PFSK-1 (cell line): Measurements from ENCODE around the gene AIF1L.

ENCODE experiments used
- FOXP2 ChIP-seq: optimal IDR thresholded peaks from 2 replicates; pipeline ENCODE3; 2011; ENCODE audit warnings: borderline replicate concordance, control low read depth, inconsistent platforms; ENCODE audit not compliant: insufficient read depth; ENCODE audit errors: extremely low read length, extremely low read depth
- POLR2AphosphoS5 ChIP-seq: IDR thresholded peaks from 2 replicates; pipeline ENCODE4 v1.6.1; 2012; ENCODE audit warnings: low read depth, mild to moderate bottlenecking, control low read depth, low read length, moderate library complexity
- REST ChIP-seq, 2 experiments: IDR thresholded peaks; 2 replicates each; pipeline versions ENCODE4 v1.6.1 to v1.8.0; 2011 to 2012; ENCODE audit warnings: low read depth in 2 of 2, low read length in 2 of 2, control low read depth in 1 of 2, inconsistent platforms in 1 of 2, mild to moderate bottlenecking in 1 of 2, moderate library complexity in 1 of 2; ENCODE audit not compliant: insufficient read depth in 1 of 2
- SIN3A ChIP-seq: IDR thresholded peaks from 2 replicates; pipeline ENCODE4 v1.6.1; 2012; ENCODE audit warnings: mild to moderate bottlenecking, low read length, moderate library complexity, borderline replicate concordance; ENCODE audit not compliant: insufficient read depth
- TAF1 ChIP-seq: IDR thresholded peaks from 2 replicates; pipeline ENCODE4 v1.6.1; 2012; ENCODE audit warnings: low read length, control low read depth, borderline replicate concordance; ENCODE audit not compliant: insufficient read depth

The AIF1L gene

GRCh38 chr9:131153595-131153994, 57.3 kb downstream of the AIF1L start:
- TF ChIP-seq POLR2AphosphoS5: no peak
- no peak for TF ChIP-seq SIN3A
- TF ChIP-seq FOXP2: no peak
- TF ChIP-seq REST (IDR thresholded peaks at IDR 0.05; ENCODE audit: insufficient read depth in 1 of 2, low read depth in 2 of 2, low read length in 2 of 2): no peak
- TF ChIP-seq TAF1: no peak

GRCh38 chr9:131160416-131161112, 64.2 kb downstream of the AIF1L start:
- no peak for TF ChIP-seq SIN3A
- no peak for TF ChIP-seq REST (IDR thresholded peaks at IDR 0.05; ENCODE audit: insufficient read depth in 1 of 2, low read depth in 2 of 2, low read length in 2 of 2)
- TF ChIP-seq POLR2AphosphoS5: no peak
- TF ChIP-seq FOXP2: no peak
- no peak for TF ChIP-seq TAF1

GRCh38 chr9:131161585-131161984, 65.3 kb downstream of the AIF1L start:
- TF ChIP-seq FOXP2: no peak
- no peak for TF ChIP-seq POLR2AphosphoS5
- no peak for TF ChIP-seq SIN3A
- TF ChIP-seq REST (IDR thresholded peaks at IDR 0.05; ENCODE audit: insufficient read depth in 1 of 2, low read depth in 2 of 2, low read length in 2 of 2): no peak
- no peak for TF ChIP-seq TAF1

- no peak for TF ChIP-seq POLR2AphosphoS5
- no peak for TF ChIP-seq TAF1
- no peak for TF ChIP-seq FOXP2
- TF ChIP-seq REST (IDR thresholded peaks at IDR 0.05; ENCODE audit: insufficient read depth in 1 of 2, low read depth in 2 of 2, low read length in 2 of 2): no peak
- TF ChIP-seq SIN3A: no peak
These were observed 66.6 kb downstream of the AIF1L start for GRCh38 chr9:131162886-131163285.
